Kidney (tissue), 22 donors: ENCODE data around the gene SPINK5. TPM values are rescaled to one million over a fixed set of nuclear protein-coding genes. Genes with fewer than 3 reads are reported as not detected.

ENCODE experiments used
- DNase-seq, 5 donors: peaks; one replicate each; pipeline ENCODE4 v3.0.0-alpha.2; 2013 to 2020
- FAIRE-seq: peaks from 2 replicates; lab custom pipeline; 2012; peaks lifted over from hg19 to GRCh38; lab: Jason Lieb, UNC
- H3K27ac ChIP-seq, 2 donors: one replicate each; pipeline ENCODE4 v1.7.0; 2013; ENCODE audit warnings: low read depth in 2 of 2, low read length in 2 of 2, inconsistent platforms in 1 of 2
- H3K27me3 ChIP-seq: one replicate; pipeline ENCODE4 v1.7.1; 2013; ENCODE audit warnings: low read length, inconsistent platforms; ENCODE audit not compliant: control insufficient read depth, insufficient read depth
- H3K36me3 ChIP-seq, 3 donors: one replicate each; pipeline versions ENCODE4 v1.7.0 to v1.7.1; 2013; ENCODE audit warnings: low read length in 3 of 3, control low read depth in 1 of 3, inconsistent platforms in 1 of 3; ENCODE audit not compliant: insufficient read depth in 3 of 3, control insufficient read depth in 2 of 3
- H3K4me1 ChIP-seq, 3 donors: one replicate each; pipeline versions ENCODE4 v1.7.0 to v1.7.1; 2013; ENCODE audit warnings: low read length in 3 of 3, inconsistent platforms in 1 of 3, low read depth in 1 of 3; ENCODE audit not compliant: control insufficient read depth in 2 of 3, insufficient read depth in 2 of 3
- H3K4me3 ChIP-seq, 3 donors: one replicate each; pipeline versions ENCODE4 v1.7.0 to v1.8.1; 2013; ENCODE audit warnings: low read length in 3 of 3, control low read depth in 1 of 3, inconsistent platforms in 1 of 3
- H3K9ac ChIP-seq, 3 donors: one replicate each; pipeline versions ENCODE4 v1.7.0 to v1.7.1; 2013; ENCODE audit warnings: low read length in 3 of 3, control low read depth in 1 of 3, inconsistent platforms in 1 of 3
- H3K9me3 ChIP-seq, 3 donors: one replicate each; pipeline versions ENCODE4 v1.7.0 to v1.7.1; 2013; ENCODE audit warnings: low read length in 3 of 3, control low read depth in 1 of 3, inconsistent platforms in 1 of 3; ENCODE audit not compliant: control insufficient read depth in 2 of 3, insufficient read depth in 1 of 3
- intact Hi-C: fragments of 100-400 bp; cut with DNase I; formaldehyde crosslinking; loops from one replicate; pipeline ENCODE4 v1.11.1; 2022
- long read RNA-seq, 10 donors: library from polyadenylated mRNA in 1 of 10; unstranded in 1 of 10; transcript quantifications; one replicate each; pipeline ENCODE4 v2.0.0 and lab custom pipeline, GENCODE V29; 2021 to 2026
- polyA plus RNA-seq: library from polyadenylated mRNA; stranded (reverse); fragments of 350-450 nt; fragmentation: Illumina TruSeq; extraction: RNeasy Lipid Tissue Mini Kit (QIAGEN cat#74804); gene quantifications from one replicate; pipeline ENCODE4 v1.2.3, GENCODE V29; 2014; ENCODE audit warnings: low read depth, low replicate concordance; ENCODE audit not compliant: insufficient read depth
- total RNA-seq: library from RNA; stranded (reverse); fragmentation: NEBNext Ultra II Directional; extraction: Animal tissue kit (Norgen Biotek cat#: 25700); gene quantifications from one replicate; pipeline ENCODE4 v1.2.1, GENCODE V29; 2021
- TF ChIP-seq, protein P1 (sequence below): IDR thresholded peaks from 3 replicates; pipeline ENCODE4 v1.5.1; 2012; ENCODE audit warnings: mild to moderate bottlenecking, moderate library complexity, borderline replicate concordance; ENCODE audit not compliant: insufficient read depth; ENCODE audit errors: extremely low read depth
- donor health status: control.
- donor health status: control.
- donor health status: control.
- donor health status: control.
- donor health status: control.
- donor health status: DM: yes; HTN: yes; CAD: no.
- donor health status: Normal renal cell carcinoma (clear cell type).

Gene SPINK5, protein sequence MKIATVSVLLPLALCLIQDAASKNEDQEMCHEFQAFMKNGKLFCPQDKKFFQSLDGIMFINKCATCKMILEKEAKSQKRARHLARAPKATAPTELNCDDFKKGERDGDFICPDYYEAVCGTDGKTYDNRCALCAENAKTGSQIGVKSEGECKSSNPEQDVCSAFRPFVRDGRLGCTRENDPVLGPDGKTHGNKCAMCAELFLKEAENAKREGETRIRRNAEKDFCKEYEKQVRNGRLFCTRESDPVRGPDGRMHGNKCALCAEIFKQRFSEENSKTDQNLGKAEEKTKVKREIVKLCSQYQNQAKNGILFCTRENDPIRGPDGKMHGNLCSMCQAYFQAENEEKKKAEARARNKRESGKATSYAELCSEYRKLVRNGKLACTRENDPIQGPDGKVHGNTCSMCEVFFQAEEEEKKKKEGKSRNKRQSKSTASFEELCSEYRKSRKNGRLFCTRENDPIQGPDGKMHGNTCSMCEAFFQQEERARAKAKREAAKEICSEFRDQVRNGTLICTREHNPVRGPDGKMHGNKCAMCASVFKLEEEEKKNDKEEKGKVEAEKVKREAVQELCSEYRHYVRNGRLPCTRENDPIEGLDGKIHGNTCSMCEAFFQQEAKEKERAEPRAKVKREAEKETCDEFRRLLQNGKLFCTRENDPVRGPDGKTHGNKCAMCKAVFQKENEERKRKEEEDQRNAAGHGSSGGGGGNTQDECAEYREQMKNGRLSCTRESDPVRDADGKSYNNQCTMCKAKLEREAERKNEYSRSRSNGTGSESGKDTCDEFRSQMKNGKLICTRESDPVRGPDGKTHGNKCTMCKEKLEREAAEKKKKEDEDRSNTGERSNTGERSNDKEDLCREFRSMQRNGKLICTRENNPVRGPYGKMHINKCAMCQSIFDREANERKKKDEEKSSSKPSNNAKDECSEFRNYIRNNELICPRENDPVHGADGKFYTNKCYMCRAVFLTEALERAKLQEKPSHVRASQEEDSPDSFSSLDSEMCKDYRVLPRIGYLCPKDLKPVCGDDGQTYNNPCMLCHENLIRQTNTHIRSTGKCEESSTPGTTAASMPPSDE
- total RNA-seq (0.91 TPM), polyA plus RNA-seq (0.32 TPM)
- long read RNA-seq, donor 1, result 0 reads
- long read RNA-seq, donor 2, result 0 reads
- long read RNA-seq, donor 3, result 0 reads
- long read RNA-seq, donor 4, result 0 reads
- long read RNA-seq, donor 5, result 0 reads
- long read RNA-seq, donor 6, result 0 reads
- long read RNA-seq, donor 7, partial matches to known transcripts, result 0 of 1 reads
- long read RNA-seq, donor 7, other reads (novel, unspliced or antisense), result 1 of 1 reads
- long read RNA-seq, donor 8, result 0 reads
- long read RNA-seq, donor 9, result 0 reads
- long read RNA-seq, donor 10, result 0 reads

DNA sequence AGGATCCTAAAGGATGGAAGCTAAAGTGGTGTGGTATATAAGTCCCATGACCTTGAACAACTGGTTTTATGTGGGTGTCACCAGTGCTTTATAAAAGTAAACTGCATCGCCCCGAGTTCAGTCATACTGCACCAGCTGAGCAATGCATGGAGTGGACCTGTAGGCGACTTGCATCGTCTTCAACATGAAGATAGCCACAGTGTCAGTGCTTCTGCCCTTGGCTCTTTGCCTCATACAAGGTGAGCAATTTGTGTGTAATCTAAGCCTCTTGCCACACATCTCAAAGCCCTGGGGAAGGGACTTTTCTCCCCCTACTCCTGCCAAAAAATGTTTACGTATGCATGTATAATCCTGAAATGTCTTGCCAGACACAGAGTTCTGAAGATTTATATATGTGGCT is at the start of gene SPINK5:
Gene SPINK5 (plus strand): TSS at position 120 of the 400 bp plus-strand sequence. CDS start 65 bp downstream, at position 185.
- Histone ChIP-seq H3K9ac (no peak within 1 kb of the TSS), H3K36me3 (no peaks in the 10 kb centered on the region), H3K27me3 (no peaks in the 10 kb centered on the region), H3K4me1 (no peaks in the 10 kb centered on the region), H3K9me3 (no peaks in the 10 kb centered on the region), H3K27ac (no peak within 1 kb of the TSS), H3K4me3 (no peak within 1 kb of the TSS)
- intact Hi-C loops, result no loop called here
- FAIRE-seq, result no peak
- no peak for DNase-seq
- TF ChIP-seq, protein P1, sequence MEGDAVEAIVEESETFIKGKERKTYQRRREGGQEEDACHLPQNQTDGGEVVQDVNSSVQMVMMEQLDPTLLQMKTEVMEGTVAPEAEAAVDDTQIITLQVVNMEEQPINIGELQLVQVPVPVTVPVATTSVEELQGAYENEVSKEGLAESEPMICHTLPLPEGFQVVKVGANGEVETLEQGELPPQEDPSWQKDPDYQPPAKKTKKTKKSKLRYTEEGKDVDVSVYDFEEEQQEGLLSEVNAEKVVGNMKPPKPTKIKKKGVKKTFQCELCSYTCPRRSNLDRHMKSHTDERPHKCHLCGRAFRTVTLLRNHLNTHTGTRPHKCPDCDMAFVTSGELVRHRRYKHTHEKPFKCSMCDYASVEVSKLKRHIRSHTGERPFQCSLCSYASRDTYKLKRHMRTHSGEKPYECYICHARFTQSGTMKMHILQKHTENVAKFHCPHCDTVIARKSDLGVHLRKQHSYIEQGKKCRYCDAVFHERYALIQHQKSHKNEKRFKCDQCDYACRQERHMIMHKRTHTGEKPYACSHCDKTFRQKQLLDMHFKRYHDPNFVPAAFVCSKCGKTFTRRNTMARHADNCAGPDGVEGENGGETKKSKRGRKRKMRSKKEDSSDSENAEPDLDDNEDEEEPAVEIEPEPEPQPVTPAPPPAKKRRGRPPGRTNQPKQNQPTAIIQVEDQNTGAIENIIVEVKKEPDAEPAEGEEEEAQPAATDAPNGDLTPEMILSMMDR, result no peak

DNA sequence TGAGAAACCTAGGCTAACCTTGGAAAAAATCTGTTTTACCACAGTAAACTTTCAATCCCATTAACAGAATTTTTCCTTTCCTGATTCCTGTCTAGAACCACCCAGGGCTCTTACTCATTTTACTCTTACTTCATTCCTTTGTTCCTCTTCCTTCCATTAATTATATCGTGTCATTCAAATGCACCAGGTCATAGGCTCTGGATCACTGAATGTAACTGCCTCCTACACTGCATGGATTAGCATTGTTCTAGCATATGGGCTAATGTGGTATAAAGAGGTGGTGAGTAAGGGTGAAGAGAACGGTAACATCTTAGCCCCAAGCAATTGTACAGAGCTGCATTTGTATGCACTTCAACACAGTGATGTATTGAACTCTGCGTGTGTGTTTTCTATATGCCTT is 49.5 kb upstream of the SPINK5 start:
- H3K36me3 ChIP-seq, result no peaks in the 10 kb centered on the region
- intact Hi-C loops, result no loop called here
- no peaks in the 10 kb centered on the region for H3K4me1 ChIP-seq
- DNase-seq (no peak), FAIRE-seq (no peak)
- TF ChIP-seq, protein P1, result no peak
- H3K9me3 ChIP-seq, result peaks cover 0 to 2% (median 0%) of the 10 kb centered on the region in 3 donors
- H3K27ac ChIP-seq, result no peak overlapping the region
- no peak overlapping the region for H3K4me3 ChIP-seq
- H3K9ac ChIP-seq, result no peak overlapping the region
- H3K27me3 ChIP-seq, result no peaks in the 10 kb centered on the region

DNA sequence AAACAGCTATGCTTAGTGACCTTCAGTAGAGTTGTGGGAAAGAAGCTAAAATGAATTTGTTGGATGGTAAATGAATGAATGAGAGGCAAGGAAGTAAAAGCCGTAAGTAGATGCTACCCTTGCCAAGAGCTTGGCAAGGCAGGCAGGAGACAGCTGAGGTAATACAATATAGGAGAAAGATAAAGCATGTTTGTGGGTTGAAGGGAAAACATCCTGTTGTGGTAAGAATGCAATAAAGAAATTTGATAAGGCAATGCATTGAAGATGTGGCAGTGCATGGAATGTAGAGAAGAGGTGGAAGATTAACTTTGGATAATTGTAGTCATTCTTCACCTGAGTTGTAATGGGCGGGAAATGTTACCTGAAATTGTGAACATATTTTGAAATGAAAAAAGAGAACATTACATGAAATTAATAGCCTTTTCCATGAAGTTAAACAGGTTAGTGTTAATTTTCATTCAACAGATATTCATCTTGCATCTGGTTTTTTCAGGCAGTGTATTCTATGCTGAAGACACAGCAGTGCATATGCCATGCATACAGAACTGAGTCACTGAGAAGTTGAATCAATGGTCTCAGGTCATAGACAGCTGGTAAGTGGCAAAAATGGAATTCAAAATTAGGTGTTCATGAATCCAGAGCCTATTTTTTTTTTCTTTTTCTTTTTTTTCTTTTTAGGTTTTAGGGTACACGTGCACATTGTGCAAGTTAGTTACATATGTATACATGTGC is 43.4 kb upstream of the SPINK5 start:
- intact Hi-C loops, result no loop called here
- H3K27ac ChIP-seq, result no peak overlapping the region
- TF ChIP-seq, protein P1, result no peak
- H3K9me3 ChIP-seq, result no peaks in the 10 kb centered on the region
- FAIRE-seq (no peak), DNase-seq (no peak)
- H3K4me3 ChIP-seq, result no peak overlapping the region
- no peaks in the 10 kb centered on the region for H3K27me3 ChIP-seq
- H3K4me1 ChIP-seq, result no peaks in the 10 kb centered on the region
- H3K9ac ChIP-seq, result no peak overlapping the region
- H3K36me3 ChIP-seq, result no peaks in the 10 kb centered on the region
